Tibial nerve (tissue), 3 donors: ENCODE data around the gene GAL3ST2.

Experiments used
- CTCF ChIP-seq, 5 experiments: fragments of 200-600 bp in 3 of 5; fragments of 450-650 bp in 2 of 5; sonication (generic) in 3 of 5; IDR thresholded peaks; one replicate each; pipeline ENCODE4 v1.5.1; 2016 to 2019; ENCODE audit warnings: antibody characterized with exemption in 5 of 5, mild to moderate bottlenecking in 3 of 5, moderate library complexity in 2 of 5
- POLR2A ChIP-seq, 2 donors: fragments of 450-650 bp; IDR thresholded peaks; one replicate each; pipeline ENCODE4 v1.6.1; 2017; ENCODE audit warnings: antibody characterized with exemption in 2 of 2, mild to moderate bottlenecking in 2 of 2, moderate library complexity in 2 of 2

- no peak for TF ChIP-seq CTCF (IDR thresholded peaks at IDR 0.05)
- no peak for TF ChIP-seq POLR2A (IDR thresholded peaks at IDR 0.05)
Measured at GRCh38 chr2:241801611-241802420, 25.2 kb downstream of the GAL3ST2 start.
